Measurements from ENCODE around the gene RPTN. TPM values are rescaled to one million over a fixed set of nuclear protein-coding genes. Genes with fewer than 3 reads are reported as not detected.

Gene RPTN
- total RNA-seq, 2 donors from 2014 or later, result not detected

GRCh38 chr1:152112885-152113432 lies 46.1 kb downstream of the RPTN start:
- no peak for ATAC-seq (replicated peaks in 1 of 2)
- H3K4me3 Mint-ChIP-seq, result no peak overlapping the region
- H3K36me3 Mint-ChIP-seq (ENCODE audit: insufficient read depth in 2 of 2), result peaks cover 3 to 5% of the 10 kb centered on the region in 2 donors
- H3K27me3 Mint-ChIP-seq (ENCODE audit: low read depth), result peaks cover 19% of the 10 kb centered on the region
- H3K27ac Mint-ChIP-seq, result no peak overlapping the region
- no peak for DNase-seq
- H3K4me1 Mint-ChIP-seq (ENCODE audit: low read depth), result no peaks in the 10 kb centered on the region
- no peaks in the 10 kb centered on the region for H3K9me3 Mint-ChIP-seq

- DNase-seq (no peak), ATAC-seq (replicated peaks in 1 of 2) (no peak)
- Mint-ChIP-seq H3K36me3 (ENCODE audit: insufficient read depth in 2 of 2) (peaks cover 3 to 5% of the 10 kb centered on the region in 2 donors), H3K27ac (no peak overlapping the region), H3K27me3 (ENCODE audit: low read depth) (peaks cover 16% of the 10 kb centered on the region), H3K9me3 (no peaks in the 10 kb centered on the region), H3K4me1 (ENCODE audit: low read depth) (no peaks in the 10 kb centered on the region), H3K4me3 (no peak overlapping the region)
These were observed 46.7 kb downstream of the RPTN start for GRCh38 chr1:152112101-152112884.

- Mint-ChIP-seq H3K4me3 (no peak overlapping the region), H3K4me1 (ENCODE audit: low read depth) (no peaks in the 10 kb centered on the region), H3K36me3 (ENCODE audit: insufficient read depth in 2 of 2) (peaks cover 3 to 5% of the 10 kb centered on the region in 2 donors), H3K27ac (no peak overlapping the region), H3K27me3 (ENCODE audit: low read depth) (peaks cover 8% of the 10 kb centered on the region), H3K9me3 (no peaks in the 10 kb centered on the region)
- DNase-seq (peak; percentile 32 to 48), ATAC-seq (replicated peaks in 1 of 2) (peak; percentile 56 to 63)
These were observed 47.5 kb downstream of the RPTN start for GRCh38 chr1:152111515-152111968.

GRCh38 chr1:152110860-152111514 lies 48.0 kb downstream of the RPTN start:
- DNase-seq (peak; percentile 35 to 41), ATAC-seq (replicated peaks in 1 of 2) (peak; percentile 63 to 66)
- Mint-ChIP-seq H3K4me3 (no peak overlapping the region), H3K9me3 (no peaks in the 10 kb centered on the region), H3K4me1 (ENCODE audit: low read depth) (no peaks in the 10 kb centered on the region), H3K27me3 (ENCODE audit: low read depth) (peaks cover 3% of the 10 kb centered on the region), H3K27ac (no peak overlapping the region), H3K36me3 (ENCODE audit: insufficient read depth in 2 of 2) (peaks cover 3 to 5% of the 10 kb centered on the region in 2 donors)

GRCh38 chr1:152110365-152110859 lies 48.6 kb downstream of the RPTN start:
- Mint-ChIP-seq H3K4me3 (no peak overlapping the region), H3K9me3 (no peaks in the 10 kb centered on the region), H3K27me3 (ENCODE audit: low read depth) (peaks cover 1% of the 10 kb centered on the region), H3K4me1 (ENCODE audit: low read depth) (no peaks in the 10 kb centered on the region), H3K36me3 (ENCODE audit: insufficient read depth in 2 of 2) (peaks cover 3 to 5% of the 10 kb centered on the region in 2 donors), H3K27ac (no peak overlapping the region)
- ATAC-seq (replicated peaks in 1 of 2) (peak; percentile 68 to 70), DNase-seq (peak; percentile 29 to 49)

- DNase-seq, result no peak
- H3K9me3 Mint-ChIP-seq, result no peaks in the 10 kb centered on the region
- no peak overlapping the region for H3K27ac Mint-ChIP-seq
- H3K4me3 Mint-ChIP-seq, result no peak overlapping the region
- H3K4me1 Mint-ChIP-seq (ENCODE audit: low read depth), result no peaks in the 10 kb centered on the region
- H3K36me3 Mint-ChIP-seq (ENCODE audit: insufficient read depth in 2 of 2), result peaks cover 3 to 5% of the 10 kb centered on the region in 2 donors
- peaks cover 6% of the 10 kb centered on the region for H3K27me3 Mint-ChIP-seq (ENCODE audit: low read depth)
- no peak for ATAC-seq (replicated peaks in 1 of 2)
These were observed 49.1 kb downstream of the RPTN start for GRCh38 chr1:152109998-152110294.

- H3K36me3 Mint-ChIP-seq (ENCODE audit: insufficient read depth in 2 of 2), result peaks cover 3 to 5% of the 10 kb centered on the region in 2 donors
- no peak overlapping the region for H3K4me3 Mint-ChIP-seq
- DNase-seq, result no peak
- H3K27ac Mint-ChIP-seq, result no peak overlapping the region
- no peaks in the 10 kb centered on the region for H3K9me3 Mint-ChIP-seq
- peaks cover 6% of the 10 kb centered on the region for H3K27me3 Mint-ChIP-seq (ENCODE audit: low read depth)
- no peaks in the 10 kb centered on the region for H3K4me1 Mint-ChIP-seq (ENCODE audit: low read depth)
- no peak for ATAC-seq (replicated peaks in 1 of 2)
These were observed 49.6 kb downstream of the RPTN start for GRCh38 chr1:152109231-152109997.

- Mint-ChIP-seq H3K4me3 (no peak overlapping the region), H3K27me3 (ENCODE audit: low read depth) (peaks cover 8% of the 10 kb centered on the region), H3K4me1 (ENCODE audit: low read depth) (no peaks in the 10 kb centered on the region), H3K27ac (no peak overlapping the region), H3K9me3 (no peaks in the 10 kb centered on the region), H3K36me3 (ENCODE audit: insufficient read depth in 2 of 2) (peaks cover 3 to 5% of the 10 kb centered on the region in 2 donors)
- DNase-seq (no peak), ATAC-seq (replicated peaks in 1 of 2) (no peak)
These were observed 50.2 kb downstream of the RPTN start for GRCh38 chr1:152108882-152109222.

- Mint-ChIP-seq H3K27ac (peak overlapping the region; percentile 49), H3K4me3 (no peak overlapping the region), H3K9me3 (no peaks in the 10 kb centered on the region), H3K27me3 (ENCODE audit: low read depth) (peaks cover 14% of the 10 kb centered on the region), H3K4me1 (ENCODE audit: low read depth) (no peaks in the 10 kb centered on the region), H3K36me3 (ENCODE audit: insufficient read depth in 2 of 2) (peaks cover 3 to 5% of the 10 kb centered on the region in 2 donors)
- ATAC-seq (replicated peaks in 1 of 2) (no peak), DNase-seq (no peak)
These were observed 50.8 kb downstream of the RPTN start for GRCh38 chr1:152107984-152108881.

- Mint-ChIP-seq H3K4me3 (no peak overlapping the region), H3K4me1 (ENCODE audit: low read depth) (no peaks in the 10 kb centered on the region), H3K9me3 (no peaks in the 10 kb centered on the region), H3K27me3 (ENCODE audit: low read depth) (peaks cover 22% of the 10 kb centered on the region), H3K36me3 (ENCODE audit: insufficient read depth in 2 of 2) (peaks cover 3 to 5% of the 10 kb centered on the region in 2 donors), H3K27ac (no peak overlapping the region)
- ATAC-seq (replicated peaks in 1 of 2) (no peak), DNase-seq (no peak)
These were observed 51.7 kb downstream of the RPTN start for GRCh38 chr1:152107031-152107983.

- no peak overlapping the region for H3K4me3 Mint-ChIP-seq
- H3K9me3 Mint-ChIP-seq, result no peaks in the 10 kb centered on the region
- no peak overlapping the region for H3K27ac Mint-ChIP-seq
- no peak for ATAC-seq (replicated peaks in 1 of 2)
- H3K27me3 Mint-ChIP-seq (ENCODE audit: low read depth), result peaks cover 36% of the 10 kb centered on the region
- no peaks in the 10 kb centered on the region for H3K4me1 Mint-ChIP-seq (ENCODE audit: low read depth)
- peaks cover 3 to 5% of the 10 kb centered on the region in 2 donors for H3K36me3 Mint-ChIP-seq (ENCODE audit: insufficient read depth in 2 of 2)
- no peak for DNase-seq
These were observed 54.2 kb downstream of the RPTN start for GRCh38 chr1:152104854-152105253.
